ENCODE results near the gene NUSAP1. TPM values are rescaled to one million over a fixed set of nuclear protein-coding genes. Genes with fewer than 3 reads are reported as not detected.
"Not testable (repeated sequence)": the region's sequence is repeated elsewhere in the genome, so short reads cannot be mapped to it uniquely, and the experiment has no call there.

NUSAP1 gene
- total RNA-seq, 1 donor from 2014 or later, result 3.7 TPM

GRCh38 chr15:41423979-41424659, 91.4 kb downstream of the NUSAP1 start:
- FAIRE-seq, result no peak
- H3K4me3 ChIP-seq (ENCODE audit: low read depth, low read length), result no peak overlapping the region
- no peak for DNase-seq (ENCODE audit: low read depth)

GRCh38 chr15:41424809-41425208, 92.1 kb downstream of the NUSAP1 start:
- DNase-seq (ENCODE audit: low read depth), result no peak
- no peak for TF ChIP-seq CTCF (IDR thresholded peaks at IDR 0.05; ENCODE audit: insufficient read depth, low read length, severe bottlenecking)

More at GRCh38 chr15:41423979-41424659, 91.4 kb downstream of the NUSAP1 start:
- no peaks in the 10 kb centered on the region for H3K36me3 ChIP-seq (ENCODE audit: control insufficient read depth, insufficient read depth, low read length)
- no peaks in the 10 kb centered on the region for H3K27me3 ChIP-seq (ENCODE audit: control insufficient read depth, insufficient read depth, low read length)
- no peak for TF ChIP-seq CTCF (IDR thresholded peaks at IDR 0.05; ENCODE audit: insufficient read depth, low read length, severe bottlenecking)

GRCh38 chr15:41425907-41426306, 93.2 kb downstream of the NUSAP1 start:
- not testable (repeated sequence) for DNase-seq (ENCODE audit: low read depth); FAIRE-seq; H3K4me3 ChIP-seq (ENCODE audit: low read depth, low read length); H3K36me3 ChIP-seq (ENCODE audit: control insufficient read depth, insufficient read depth, low read length); H3K27me3 ChIP-seq (ENCODE audit: control insufficient read depth, insufficient read depth, low read length)

More at GRCh38 chr15:41424809-41425208, 92.1 kb downstream of the NUSAP1 start:
- Histone ChIP-seq H3K27me3 (ENCODE audit: control insufficient read depth, insufficient read depth, low read length) (no peaks in the 10 kb centered on the region), H3K4me3 (ENCODE audit: low read depth, low read length) (no peak overlapping the region), H3K36me3 (ENCODE audit: control insufficient read depth, insufficient read depth, low read length) (no peaks in the 10 kb centered on the region)
- FAIRE-seq, result no peak

- H3K27me3 ChIP-seq (ENCODE audit: control insufficient read depth, insufficient read depth, low read length), result no peaks in the 10 kb centered on the region
- H3K4me3 ChIP-seq (ENCODE audit: low read depth, low read length), result no peak overlapping the region
- TF ChIP-seq CTCF (IDR thresholded peaks at IDR 0.05; ENCODE audit: insufficient read depth, low read length, severe bottlenecking), result no peak
- DNase-seq (ENCODE audit: low read depth) (no peak), FAIRE-seq (no peak)
- H3K36me3 ChIP-seq (ENCODE audit: control insufficient read depth, insufficient read depth, low read length), result no peaks in the 10 kb centered on the region
Observed at GRCh38 chr15:41429003-41429890, 96.6 kb downstream of the NUSAP1 start.

Other genes with a start within 250 kb of the NUSAP1 start
- 18.1 and 23.7 TPM in 2 replicates for gene INO80, start 216.6 kb upstream of the NUSAP1 start, total RNA-seq
- gene EXD1, start 102.1 kb upstream of the NUSAP1 start, total RNA-seq, result under 0.01 and 0.13 TPM in 2 replicates
- gene CHP1, start 101.6 kb upstream of the NUSAP1 start, total RNA-seq, result 63.6 and 75.8 TPM in 2 replicates
- gene OIP5, start 290 bp upstream of the NUSAP1 start, total RNA-seq, result 0.26 and 0.38 TPM in 2 replicates
- gene NDUFAF1, start 69.6 kb downstream of the NUSAP1 start, total RNA-seq, result 23.8 and 28.2 TPM in 2 replicates
- gene RTF1, start 84.2 kb downstream of the NUSAP1 start, total RNA-seq, result 7.6 and 13.8 TPM in 2 replicates
- 0.79 and 3.1 TPM in 2 replicates for gene ITPKA, start 161.0 kb downstream of the NUSAP1 start, total RNA-seq
- gene LTK, start 180.9 kb downstream of the NUSAP1 start, total RNA-seq, result 0.13 TPM in 1 of 2 replicates, not detected in the other
- gene RPAP1, start 211.4 kb downstream of the NUSAP1 start, total RNA-seq, result 10.3 and 12.0 TPM in 2 replicates
- 3.9 and 11.4 TPM in 2 replicates for gene TYRO3, start 226.3 kb downstream of the NUSAP1 start, total RNA-seq